ENCODE measurements around the gene OBSCN.

OBSCN gene

GRCh38 chr1:228329887-228330286, 122.0 kb downstream of the OBSCN start:
- DNase-seq, result no peak

GRCh38 chr1:228332797-228333738, 125.2 kb downstream of the OBSCN start:
- DNase-seq, result no peak

- DNase-seq, result no peak
Measured at GRCh38 chr1:228333739-228334115, 125.9 kb downstream of the OBSCN start.

GRCh38 chr1:228334226-228334935, 126.5 kb downstream of the OBSCN start:
- DNase-seq, result no peak

GRCh38 chr1:228334954-228335353, 127.1 kb downstream of the OBSCN start:
- DNase-seq, result no peak

GRCh38 chr1:228335406-228336307, 127.8 kb downstream of the OBSCN start:
- DNase-seq, result no peak

GRCh38 chr1:228336308-228337030, 128.6 kb downstream of the OBSCN start:
- DNase-seq, result no peak

- DNase-seq, result no peak
Measured at GRCh38 chr1:228337031-228337564, 129.3 kb downstream of the OBSCN start.

- DNase-seq, result no peak
Measured at GRCh38 chr1:228337711-228338520, 130.1 kb downstream of the OBSCN start.

- no peak for DNase-seq
Measured at GRCh38 chr1:228338521-228339051, 130.7 kb downstream of the OBSCN start.

GRCh38 chr1:228339059-228339704, 131.3 kb downstream of the OBSCN start:
- DNase-seq, result no peak

GRCh38 chr1:228339766-228340685, 132.2 kb downstream of the OBSCN start:
- DNase-seq, result no peak

GRCh38 chr1:228340686-228341449, 133.0 kb downstream of the OBSCN start:
- DNase-seq, result no peak

- DNase-seq, result no peak
Measured at GRCh38 chr1:228341450-228341813, 133.6 kb downstream of the OBSCN start.

- DNase-seq, result no peak
Measured at GRCh38 chr1:228341814-228342626, 134.2 kb downstream of the OBSCN start.

GRCh38 chr1:228342627-228343190, 134.9 kb downstream of the OBSCN start:
- no peak for DNase-seq

GRCh38 chr1:228343191-228343661, 135.4 kb downstream of the OBSCN start:
- DNase-seq, result no peak

All from NCI-H2171 treated with DMSO at 0.1 percent for 48 hours (cell line).